ENCODE measurements around the gene PKM. TPM values are rescaled to one million over a fixed set of nuclear protein-coding genes. Genes with fewer than 3 reads are reported as not detected.

The PKM gene
- total and polyA plus RNA-seq, 9 of the 15 experiments (the other 6 are each of a cell fraction or from before 2014, with no cell fraction given) = 140 to 825 (median 383) TPM

DNA sequence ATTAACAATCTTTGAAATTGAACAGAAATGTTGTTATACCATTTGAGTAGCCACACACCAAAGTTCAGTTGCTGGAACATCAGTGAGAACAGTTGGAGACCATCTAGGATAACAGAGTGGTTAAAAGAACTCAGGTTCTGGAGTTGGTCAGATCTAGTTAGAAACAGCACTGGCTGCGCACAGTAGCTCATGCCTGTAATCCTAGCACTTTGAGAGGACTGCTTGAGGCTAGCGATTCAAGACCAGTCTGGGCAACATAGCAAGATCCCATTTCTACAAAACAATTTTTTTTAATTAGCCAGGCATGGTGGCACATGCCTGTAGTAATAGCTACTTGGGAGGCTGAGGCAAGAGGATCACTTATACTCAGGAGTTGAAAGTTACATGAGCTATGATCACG lies 7.6 kb upstream of the PKM start:
- intact Hi-C loops (cut with micrococcal nuclease) = loop anchor here (10.0 kb wide), 1 partner anchor 236 kb away; the partner anchor contains the start of gene ARIH1
- H3K4me1 ChIP-seq (replicated peaks in 1 of 2; ENCODE audit: control insufficient read depth in 2 of 2, insufficient read depth in 2 of 2, low read length in 2 of 2) = peaks cover 16 to 29% of the 10 kb centered on the region in 2 experiments

More for the DNA sequence above, 7.6 kb upstream of the PKM start:
- 100% methylated on average over 3 of the region's 3 CpGs for WGBS (ENCODE audit: insufficient coverage, low coverage, missing lambda C conversion rate)
- Histone ChIP-seq H3K36me3 (ENCODE audit: control insufficient read depth, insufficient read depth, low read length) (peaks cover 39% of the 10 kb centered on the region; the same call in 2 of the 3 replicates), H3K27ac (ENCODE audit: extremely low read depth, low read depth, low read length) (peak overlapping the region; percentile 97), H4K20me1 (replicated peaks; ENCODE audit: control insufficient read depth, insufficient read depth, low read length) (no peaks in the 10 kb centered on the region; the same call in 1 of the 2 replicates), H3K4me2 (ENCODE audit: insufficient read depth, low read length) (no peak overlapping the region), H3K4me3 (no peak overlapping the region), H3K27me3 (ENCODE audit: control insufficient read depth in 2 of 2, insufficient read depth in 2 of 2, low read length in 2 of 2) (no peaks in the 10 kb centered on the region), H3K79me2 (ENCODE audit: control insufficient read depth, insufficient read depth, low read length) (peaks cover 13% of the 10 kb centered on the region), H3K9me1 (ENCODE audit: control insufficient read depth, insufficient read depth, low read length) (no peaks in the 10 kb centered on the region), H2AFZ (ENCODE audit: low read depth, low read length) (0 out of 2 replicates have a peak overlapping the region, but pooled peaks have one; percentile 79), H3K9ac (ENCODE audit: insufficient read depth in 1 of 2, low read depth in 2 of 2, low read length in 2 of 2) (peak overlapping the region in 1 of 2 experiments; percentile 91; a peak in 1 of 4 replicates), H3K9me3 (replicated peaks; ENCODE audit: control insufficient read depth, insufficient read depth, low read depth, low read length) (no peaks in the 10 kb centered on the region)
- ATAC-seq (no peak), DNase-seq (ENCODE audit: extremely low read depth in 1 of 4, low spot score in 3 of 4) (no peak), FAIRE-seq (peak; percentile 59)
- TF ChIP-seq RBM25 (IDR thresholded peaks at IDR 0.05; ENCODE audit: low read depth, low read length, severe bottlenecking) (peak; percentile 63), ZNF311 (CRISPR knock-in tag; IDR thresholded peaks at IDR 0.05) (no peak), MCM5 (IDR thresholded peaks at IDR 0.05; ENCODE audit: low read depth) (no peak), NR3C1 (CRISPR knock-in tag; IDR thresholded peaks at IDR 0.05) (no peak), GABPB2 (CRISPR knock-in tag; conservative IDR thresholded peaks at IDR 0.05) (no peak), ZNF121 (CRISPR knock-in tag; conservative IDR thresholded peaks at IDR 0.05) (peak; percentile 89), BCOR (IDR thresholded peaks at IDR 0.05) (peak; percentile 15; the same call in 1 of the 2 replicates), FOXK1 (CRISPR knock-in tag; IDR thresholded peaks at IDR 0.05; ENCODE audit: borderline replicate concordance) (no peak)
- TF ChIP-seq, protein P1, sequence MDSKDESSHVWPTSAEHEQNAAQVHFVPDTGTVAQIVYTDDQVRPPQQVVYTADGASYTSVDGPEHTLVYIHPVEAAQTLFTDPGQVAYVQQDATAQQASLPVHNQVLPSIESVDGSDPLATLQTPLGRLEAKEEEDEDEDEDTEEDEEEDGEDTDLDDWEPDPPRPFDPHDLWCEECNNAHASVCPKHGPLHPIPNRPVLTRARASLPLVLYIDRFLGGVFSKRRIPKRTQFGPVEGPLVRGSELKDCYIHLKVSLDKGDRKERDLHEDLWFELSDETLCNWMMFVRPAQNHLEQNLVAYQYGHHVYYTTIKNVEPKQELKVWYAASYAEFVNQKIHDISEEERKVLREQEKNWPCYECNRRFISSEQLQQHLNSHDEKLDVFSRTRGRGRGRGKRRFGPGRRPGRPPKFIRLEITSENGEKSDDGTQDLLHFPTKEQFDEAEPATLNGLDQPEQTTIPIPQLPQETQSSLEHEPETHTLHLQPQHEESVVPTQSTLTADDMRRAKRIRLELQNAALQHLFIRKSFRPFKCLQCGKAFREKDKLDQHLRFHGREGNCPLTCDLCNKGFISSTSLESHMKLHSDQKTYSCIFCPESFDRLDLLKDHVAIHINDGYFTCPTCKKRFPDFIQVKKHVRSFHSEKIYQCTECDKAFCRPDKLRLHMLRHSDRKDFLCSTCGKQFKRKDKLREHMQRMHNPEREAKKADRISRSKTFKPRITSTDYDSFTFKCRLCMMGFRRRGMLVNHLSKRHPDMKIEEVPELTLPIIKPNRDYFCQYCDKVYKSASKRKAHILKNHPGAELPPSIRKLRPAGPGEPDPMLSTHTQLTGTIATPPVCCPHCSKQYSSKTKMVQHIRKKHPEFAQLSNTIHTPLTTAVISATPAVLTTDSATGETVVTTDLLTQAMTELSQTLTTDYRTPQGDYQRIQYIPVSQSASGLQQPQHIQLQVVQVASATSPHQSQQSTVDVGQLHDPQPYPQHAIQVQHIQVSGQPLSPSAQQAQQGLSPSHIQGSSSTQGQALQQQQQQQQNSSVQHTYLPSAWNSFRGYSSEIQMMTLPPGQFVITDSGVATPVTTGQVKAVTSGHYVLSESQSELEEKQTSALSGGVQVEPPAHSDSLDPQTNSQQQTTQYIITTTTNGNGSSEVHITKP (IDR thresholded peaks at IDR 0.05; ENCODE audit: partially characterized antibody) = no peak
- in situ Hi-C loops (cut with MboI) = no loop called here
- CTCF ChIA-PET (ENCODE audit: low intra/inter-chr PET ratio) = no interaction called here
- no TSS peak for BruUV-seq (replicated peaks)
- POLR2A ChIA-PET = interaction anchor here (0.6 kb wide), 1 partner anchor 169 kb away, joined by 3 read pairs; no protein-coding TSS in a partner anchor
